Measurements from ENCODE around the gene C3orf18. TPM values are rescaled to one million over a fixed set of nuclear protein-coding genes. Genes with fewer than 3 reads are reported as not detected.
A peak's percentile ranks its signal among the peaks of the same experiment; 100 is the strongest.

The C3orf18 gene
- total RNA-seq, 1 donor from 2014 or later, result 1.5 TPM

- DNase-seq (ENCODE audit: low read depth in 2 of 2), result no peak
These were observed 35.9 kb upstream of the C3orf18 start for GRCh38 chr3:50603261-50604109.

DNA sequence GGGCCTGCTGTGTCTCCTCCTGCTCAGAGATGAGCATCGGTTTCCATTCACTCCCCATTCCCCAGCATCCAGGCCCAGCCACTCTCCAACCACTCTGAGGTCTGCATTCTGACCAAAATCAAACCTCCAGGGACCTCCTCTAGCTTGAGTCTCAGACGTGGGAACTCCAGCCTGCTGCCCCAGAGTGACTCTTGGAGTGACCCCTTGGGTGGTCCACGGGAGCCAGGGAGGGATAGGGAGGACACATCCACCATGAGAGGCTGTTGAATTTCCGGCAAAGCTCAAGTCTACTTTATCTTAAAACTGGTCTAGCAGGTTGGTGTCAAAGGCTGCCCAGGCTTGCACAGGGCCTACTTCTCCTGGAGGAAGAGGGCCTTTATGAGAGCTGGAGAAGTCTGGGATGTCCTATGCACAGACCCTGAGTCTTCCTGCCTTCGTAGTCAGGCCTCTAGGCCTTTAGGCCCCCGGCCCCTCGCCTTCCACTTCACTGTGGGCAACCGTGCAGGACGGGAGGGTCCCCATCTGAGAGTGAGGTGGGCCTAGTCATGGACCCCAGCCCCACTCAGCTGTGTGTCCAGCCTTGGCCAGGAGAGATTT lies 35.1 kb upstream of the C3orf18 start:
- no peak for DNase-seq (ENCODE audit: low read depth in 2 of 2)

DNA sequence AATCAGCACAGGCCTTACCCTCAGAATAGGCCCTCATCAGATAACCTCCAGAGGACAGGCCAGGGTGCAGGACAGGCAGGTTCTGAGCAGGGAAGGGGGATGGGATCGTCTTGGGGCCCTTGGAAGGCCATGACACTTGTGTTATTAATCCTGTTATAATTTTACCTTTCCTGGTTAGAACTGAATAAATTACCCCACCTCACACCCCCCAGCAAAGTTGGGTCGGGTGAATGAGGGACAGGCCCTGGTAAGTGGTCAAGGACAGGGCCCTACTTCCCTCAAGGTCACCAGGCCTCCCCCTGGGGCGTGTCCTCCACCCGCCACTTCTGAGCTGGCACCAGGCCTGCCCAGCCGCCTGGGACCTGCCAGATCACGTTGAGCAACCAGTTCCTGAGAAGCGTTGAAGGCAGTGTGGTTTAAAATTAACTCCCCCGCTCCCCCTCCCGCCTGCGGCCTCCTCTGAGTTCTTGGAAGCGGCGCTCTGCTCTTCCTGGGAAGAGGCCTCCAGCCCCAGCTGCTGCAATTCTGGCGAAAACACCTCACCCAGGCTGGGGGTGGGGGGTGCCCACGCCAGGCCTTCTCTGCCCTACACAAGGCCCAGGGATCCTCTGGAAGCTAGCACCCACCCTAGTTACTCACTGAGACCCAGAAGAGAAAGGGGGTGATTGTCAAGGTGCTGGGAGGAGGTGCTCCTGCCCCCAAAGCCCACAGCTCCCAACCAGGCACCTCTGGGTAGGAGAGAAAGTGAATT lies 33.5 kb upstream of the C3orf18 start:
- DNase-seq (ENCODE audit: low read depth in 2 of 2), result peak in 1 of 2 donors; percentile 74

- DNase-seq (ENCODE audit: low read depth in 2 of 2), result no peak
These were observed 32.7 kb upstream of the C3orf18 start for GRCh38 chr3:50600141-50600753.

DNA sequence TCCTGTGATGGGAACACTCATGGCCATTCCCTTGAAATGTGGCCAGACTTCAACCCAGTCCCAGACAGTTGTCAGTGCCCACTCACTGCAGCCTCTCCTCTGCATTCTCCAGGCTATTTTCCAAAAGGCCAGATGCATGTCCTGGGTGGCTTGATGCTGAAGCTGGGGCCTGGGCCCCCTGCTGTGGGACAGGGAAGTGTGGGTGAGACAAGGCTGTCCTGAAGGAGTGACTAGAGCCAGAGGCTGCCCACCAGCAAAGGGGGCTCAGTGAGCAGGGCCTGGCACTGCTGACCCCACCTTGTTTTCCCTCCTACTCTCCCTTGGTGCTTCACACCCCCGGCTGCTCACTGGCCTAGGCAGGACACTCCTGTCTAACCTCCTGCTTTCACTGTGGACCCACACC lies 32.2 kb upstream of the C3orf18 start:
- no peak for DNase-seq (ENCODE audit: low read depth in 2 of 2)

DNA sequence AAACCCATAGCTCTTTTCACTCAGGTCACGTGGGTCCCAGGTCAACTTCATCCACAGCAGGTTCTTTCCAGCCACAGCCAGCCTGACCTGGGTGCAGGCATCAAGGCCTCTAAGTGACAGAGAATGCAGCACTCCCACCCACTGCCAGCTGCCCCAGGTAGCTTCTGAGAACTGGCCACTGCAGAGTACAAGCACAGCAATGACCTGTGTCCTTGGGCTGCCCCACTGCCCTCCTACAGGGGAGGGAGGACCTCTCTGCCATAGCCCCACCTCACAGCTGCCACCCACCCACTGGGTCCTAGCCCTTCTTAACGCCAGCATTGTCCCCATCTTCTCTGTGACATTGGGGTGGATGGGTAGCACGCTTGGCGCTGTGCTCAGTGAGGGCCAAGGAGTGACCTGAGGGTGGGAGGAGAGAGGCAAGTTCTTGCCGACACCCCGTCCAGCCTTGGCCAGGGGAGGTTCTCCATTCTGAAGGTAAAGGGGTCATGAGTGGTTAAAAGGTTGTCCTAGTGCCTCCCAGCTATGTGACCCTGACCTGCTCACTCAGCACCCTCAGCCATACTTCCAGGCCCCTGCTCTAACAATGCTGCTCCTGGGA lies 31.7 kb upstream of the C3orf18 start:
- DNase-seq (ENCODE audit: low read depth in 2 of 2), result no peak

DNA sequence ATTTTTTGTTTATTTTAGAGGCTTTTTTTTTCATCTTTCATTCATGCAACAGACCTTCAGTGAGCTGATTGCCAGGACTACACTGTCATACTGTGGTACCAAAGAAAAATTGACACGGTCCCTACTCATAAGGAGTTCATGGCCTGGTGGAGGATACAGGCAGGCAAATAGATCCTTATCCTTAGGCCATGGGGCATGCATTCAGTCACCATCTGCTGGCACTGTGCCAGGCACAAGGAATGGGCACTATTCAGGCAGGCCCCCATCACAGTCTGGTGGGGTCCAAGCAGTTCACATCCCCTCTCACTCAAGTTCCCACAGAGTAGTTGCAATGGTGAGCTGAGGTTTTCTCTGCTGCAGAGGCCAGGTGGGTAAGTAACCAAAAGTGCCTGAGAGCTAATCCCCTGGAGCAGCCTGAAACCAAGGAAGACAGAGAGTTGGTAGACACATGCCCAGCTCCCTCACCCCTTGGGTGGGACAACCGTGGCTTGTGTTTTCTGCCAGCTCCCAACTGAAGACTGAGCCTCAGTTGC lies 26.8 kb upstream of the C3orf18 start:
- DNase-seq (ENCODE audit: low read depth in 2 of 2), result no peak

DNA sequence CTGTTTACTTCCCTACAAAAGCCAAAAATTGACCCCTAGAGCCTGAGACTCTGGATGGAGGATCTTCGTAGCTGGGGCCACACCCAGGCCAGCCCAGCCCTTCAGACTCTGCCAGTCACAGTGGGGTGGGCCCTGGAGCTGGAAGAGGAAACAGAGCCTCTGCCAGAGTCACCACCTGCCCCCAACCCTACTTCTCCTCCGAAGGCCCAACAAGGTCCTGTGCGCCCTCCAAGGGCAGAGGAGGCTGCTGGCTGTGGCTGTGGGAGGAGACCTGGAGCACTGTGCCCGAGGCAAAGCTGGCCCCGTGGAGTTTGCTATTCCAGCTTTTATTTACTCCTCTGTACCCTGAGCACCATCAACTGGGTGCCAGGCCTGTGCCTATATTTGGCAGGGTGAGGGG lies 25.0 kb upstream of the C3orf18 start:
- no peak for DNase-seq (ENCODE audit: low read depth in 2 of 2)

DNA sequence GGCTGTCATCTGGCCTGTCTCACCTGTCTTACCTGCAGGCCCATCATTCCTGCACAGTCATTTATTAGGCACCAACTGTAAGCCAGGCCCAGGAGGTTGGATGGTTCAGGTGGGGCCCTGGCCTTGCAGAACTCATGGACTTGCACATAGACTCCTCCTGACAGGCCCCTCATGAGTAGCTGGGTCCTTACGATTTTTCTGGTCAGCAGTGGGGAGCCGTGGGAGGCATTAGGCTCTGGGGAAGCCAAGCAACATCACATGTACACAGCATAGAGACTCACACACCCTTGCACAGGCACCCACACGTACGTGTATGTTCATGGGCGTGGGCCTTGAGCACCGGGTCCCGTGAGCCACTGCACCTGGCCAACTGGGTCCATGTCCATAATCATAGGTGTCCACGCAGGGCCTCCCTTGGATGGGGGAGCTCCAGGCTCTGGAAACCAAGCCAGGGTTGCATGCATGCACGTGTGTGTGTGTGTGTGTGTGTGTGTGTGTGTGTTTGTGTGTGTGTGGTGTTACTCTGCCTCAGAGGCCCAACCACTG lies 23.7 kb upstream of the C3orf18 start:
- no peak for DNase-seq (ENCODE audit: low read depth in 2 of 2)

GRCh38 chr3:50588759-50589433 lies 21.3 kb upstream of the C3orf18 start:
- DNase-seq (ENCODE audit: low read depth in 2 of 2), result no peak

- DNase-seq (ENCODE audit: low read depth in 2 of 2), result no peak
These were observed 20.5 kb upstream of the C3orf18 start for GRCh38 chr3:50587806-50588758.

- DNase-seq (ENCODE audit: low read depth in 2 of 2), result no peak
These were observed 19.8 kb upstream of the C3orf18 start for GRCh38 chr3:50587373-50587772.

DNA sequence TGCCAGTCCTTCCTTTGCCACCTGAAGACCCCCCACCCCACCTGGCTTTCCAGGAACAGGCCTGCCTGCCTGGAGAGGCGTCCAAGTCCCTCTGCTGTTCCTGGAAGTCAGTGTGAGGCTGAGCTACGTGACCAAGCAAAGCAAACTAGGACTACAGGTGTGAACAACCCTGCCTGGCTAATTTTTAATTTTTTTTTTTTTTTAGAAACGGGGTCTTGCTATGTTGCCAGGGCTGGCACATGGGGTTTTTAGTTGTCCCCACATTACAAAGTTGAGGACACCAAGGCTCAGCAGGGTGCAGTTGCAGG lies 19.2 kb upstream of the C3orf18 start:
- no peak for DNase-seq (ENCODE audit: low read depth in 2 of 2)

GRCh38 chr3:50585919-50586762 lies 18.6 kb upstream of the C3orf18 start:
- no peak for DNase-seq (ENCODE audit: low read depth in 2 of 2)

DNA sequence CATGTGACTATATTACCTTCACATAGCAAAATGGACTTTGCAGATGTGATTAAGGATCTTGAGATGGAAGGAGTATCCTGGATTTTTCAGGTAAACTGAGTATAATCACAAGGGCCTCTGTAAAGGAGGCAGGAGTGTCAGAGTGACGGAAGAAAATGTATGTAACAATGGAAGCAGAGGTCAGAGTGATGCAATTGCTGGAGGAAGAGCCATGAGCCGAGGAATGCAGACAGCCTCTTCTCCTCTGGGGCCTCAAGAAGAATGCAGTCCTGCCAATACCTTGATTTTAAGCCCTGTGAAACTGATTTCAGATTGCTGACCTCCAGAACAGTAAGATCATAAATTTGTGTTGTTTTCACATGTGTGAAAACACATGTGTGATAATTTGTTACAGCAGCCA lies 16.8 kb upstream of the C3orf18 start:
- DNase-seq (ENCODE audit: low read depth in 2 of 2), result no peak

DNA sequence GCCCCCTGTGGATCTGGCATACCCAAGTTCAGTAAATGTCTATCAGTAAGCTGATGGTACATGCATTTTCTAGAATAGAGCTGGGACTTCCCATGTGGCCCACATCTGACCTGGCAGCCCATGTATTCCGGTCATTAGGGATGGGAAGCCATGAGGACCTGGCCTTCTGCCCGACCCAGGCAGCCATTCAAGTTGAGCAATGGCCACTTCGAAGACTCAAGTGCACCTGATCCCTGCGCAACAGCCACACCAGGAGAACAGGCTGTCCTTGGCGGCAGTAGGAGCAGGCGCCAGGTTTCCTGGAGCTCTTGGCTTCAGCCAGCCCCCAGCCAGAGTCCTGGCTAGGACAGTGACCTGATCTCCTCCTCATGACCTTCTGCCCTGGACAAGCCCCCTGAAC lies 16.4 kb upstream of the C3orf18 start:
- DNase-seq (ENCODE audit: low read depth in 2 of 2), result no peak

GRCh38 chr3:50582083-50582482 lies 14.5 kb upstream of the C3orf18 start:
- no peak for DNase-seq (ENCODE audit: low read depth in 2 of 2)

- DNase-seq (ENCODE audit: low read depth in 2 of 2), result no peak
These were observed 13.9 kb upstream of the C3orf18 start for GRCh38 chr3:50581459-50581842.

Measured in dermis microvascular lymphatic vessel endothelial cell (primary cell).